HepG2 (cell line): ENCODE measurements around the gene OAF. TPM values are rescaled to one million over a fixed set of nuclear protein-coding genes. Genes with fewer than 3 reads are reported as not detected.

ENCODE experiments used
- ETV5 ChIP-seq: IDR thresholded peaks from 2 replicates; pipeline ENCODE4 v1.6.1; 2018; ENCODE audit warnings: missing biosample characterization, missing genetic modification reagents, inconsistent platforms, borderline replicate concordance
- FOXK2 ChIP-seq: fragments of 450-650 bp; IDR thresholded peaks from 2 replicates; pipeline ENCODE4 v1.6.1; 2016
- GATAD2A ChIP-seq: IDR thresholded peaks from 2 replicates; pipeline ENCODE4 v1.6.1; 2016
- HNF4A ChIP-seq: sonication (generic); formaldehyde crosslinking; IDR thresholded peaks from 2 replicates; pipeline ENCODE4 v1.4.0; 2020; ENCODE audit warnings: missing genetic modification reagents
- HNF4G ChIP-seq, 2 experiments: sonication (generic) in 1 of 2; formaldehyde crosslinking in 1 of 2; IDR thresholded peaks; 2 replicates each; pipeline versions ENCODE4 v1.4.0 to v1.6.1; 2011 to 2020; ENCODE audit warnings: borderline replicate concordance in 2 of 2, low read depth in 2 of 2, mild to moderate bottlenecking in 2 of 2, low read length in 1 of 2, missing genetic modification reagents in 1 of 2, moderate library complexity in 1 of 2
- ISL2 ChIP-seq: sonication (generic); formaldehyde crosslinking; IDR thresholded peaks from 2 replicates; pipeline ENCODE4 v1.5.0; 2020; ENCODE audit warnings: missing genetic modification reagents
- SAFB2 ChIP-seq: sonication (generic); formaldehyde crosslinking; IDR thresholded peaks from 2 replicates; pipeline ENCODE4 v1.5.1; 2020; ENCODE audit warnings: missing genetic modification reagents, low read depth, mild to moderate bottlenecking, borderline replicate concordance
- SOX13 ChIP-seq, 3 experiments: fragments of 450-650 bp in 1 of 3; sonication (generic) in 1 of 3; formaldehyde crosslinking in 1 of 3; IDR thresholded peaks in 2 of 3; conservative IDR thresholded peaks in 1 of 3; 2 replicates each; pipeline versions ENCODE4 v1.5.0 to v1.6.1; 2016 to 2020; ENCODE audit warnings: antibody characterized with exemption in 1 of 3, mild to moderate bottlenecking in 1 of 3, missing compliant biosample characterization in 1 of 3, missing genetic modification reagents in 1 of 3, moderate library complexity in 1 of 3
- SP4 ChIP-seq: sonication (generic); formaldehyde crosslinking; IDR thresholded peaks from 2 replicates; pipeline ENCODE4 v1.8.1; 2023; ENCODE audit warnings: mild to moderate bottlenecking, missing genetic modification reagents
- THYN1 ChIP-seq: sonication (generic); formaldehyde crosslinking; IDR thresholded peaks from 2 replicates; pipeline ENCODE4 v1.8.1; 2023; ENCODE audit warnings: low read depth, mild to moderate bottlenecking, moderate library complexity, missing genetic modification reagents, borderline replicate concordance
- ZBTB7A ChIP-seq: sonication (generic); formaldehyde crosslinking; IDR thresholded peaks from 2 replicates; pipeline ENCODE4 v1.8.0; 2022; ENCODE audit warnings: mild to moderate bottlenecking, missing genetic modification reagents
- ZNF441 ChIP-seq: sonication (generic); formaldehyde crosslinking; IDR thresholded peaks from 2 replicates; pipeline ENCODE4 v1.7.0; 2021; ENCODE audit warnings: missing genetic modification reagents, borderline replicate concordance
- polyA plus RNA-seq, 8 experiments: library from polyadenylated mRNA; depleted of rRNA in 3 of 8; stranded (reverse) in 7 of 8; unstranded in 1 of 8; fragments of >200 nt; fragmentation: Illumina TruSeq in 4 of 8; extraction: Trizol in 4 of 8; gene quantifications; 2 replicates each; pipeline versions ENCODE4 v1.2.1 to v1.2.3, GENCODE V29; 2011 to 2016; ENCODE audit warnings: low read depth in 4 of 8, missing spikeins in 1 of 8, mixed read lengths in 1 of 8; ENCODE audit not compliant: insufficient read depth in 1 of 8
- total RNA-seq, 5 experiments: library from RNA; depleted of rRNA; stranded (reverse); fragments of >200 nt; fragmentation: Illumina TruSeq; extraction: Trizol; gene quantifications; 2 replicates each; pipeline ENCODE4 v1.2.3, GENCODE V29; 2016; ENCODE audit warnings: low read depth in 1 of 5
- TF ChIP-seq, protein P1 (sequence below): fragments of 450-650 bp; IDR thresholded peaks from 2 replicates; pipeline ENCODE4 v1.6.1; 2017; ENCODE audit warnings: mild to moderate bottlenecking
- TF ChIP-seq, protein P2 (sequence below): IDR thresholded peaks from 2 replicates; pipeline ENCODE4 v1.4.0; 2020; ENCODE audit warnings: mild to moderate bottlenecking, missing genetic modification reagents
- TF ChIP-seq, protein P3 (sequence below): sonication (generic); formaldehyde crosslinking; IDR thresholded peaks from 2 replicates; pipeline ENCODE4 v1.4.0; 2020; ENCODE audit warnings: mild to moderate bottlenecking, missing genetic modification reagents
- TF ChIP-seq, protein P4 (sequence below): sonication (generic); formaldehyde crosslinking; IDR thresholded peaks from 2 replicates; pipeline ENCODE4 v1.9.0; 2021; ENCODE audit warnings: missing genetic modification reagents, borderline replicate concordance

OAF gene
- total and polyA plus RNA-seq, 2 of the 13 experiments (the other 11 are each of a cell fraction or from before 2014, with no cell fraction given), result 63.7 to 94.6 TPM

DNA sequence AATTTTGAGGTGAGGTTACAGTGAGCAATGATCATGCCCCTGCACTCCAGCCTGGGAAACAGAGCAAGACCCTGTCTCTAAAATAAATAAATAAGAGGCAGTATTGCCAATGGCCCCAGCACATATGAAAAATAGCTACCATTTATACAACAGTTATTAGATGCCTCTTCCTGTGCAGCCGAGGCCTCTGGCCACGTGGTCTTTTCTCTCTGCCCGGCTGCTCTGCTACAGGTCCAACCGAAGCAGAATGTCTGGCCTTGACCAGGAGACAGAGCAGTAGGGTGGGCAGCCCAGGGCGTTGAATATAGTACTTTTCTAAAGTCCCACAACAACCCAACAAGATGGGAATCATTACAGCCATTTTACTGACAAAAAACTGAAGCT, 12.4 kb upstream of the OAF start (continued):
- TF ChIP-seq, protein P1, sequence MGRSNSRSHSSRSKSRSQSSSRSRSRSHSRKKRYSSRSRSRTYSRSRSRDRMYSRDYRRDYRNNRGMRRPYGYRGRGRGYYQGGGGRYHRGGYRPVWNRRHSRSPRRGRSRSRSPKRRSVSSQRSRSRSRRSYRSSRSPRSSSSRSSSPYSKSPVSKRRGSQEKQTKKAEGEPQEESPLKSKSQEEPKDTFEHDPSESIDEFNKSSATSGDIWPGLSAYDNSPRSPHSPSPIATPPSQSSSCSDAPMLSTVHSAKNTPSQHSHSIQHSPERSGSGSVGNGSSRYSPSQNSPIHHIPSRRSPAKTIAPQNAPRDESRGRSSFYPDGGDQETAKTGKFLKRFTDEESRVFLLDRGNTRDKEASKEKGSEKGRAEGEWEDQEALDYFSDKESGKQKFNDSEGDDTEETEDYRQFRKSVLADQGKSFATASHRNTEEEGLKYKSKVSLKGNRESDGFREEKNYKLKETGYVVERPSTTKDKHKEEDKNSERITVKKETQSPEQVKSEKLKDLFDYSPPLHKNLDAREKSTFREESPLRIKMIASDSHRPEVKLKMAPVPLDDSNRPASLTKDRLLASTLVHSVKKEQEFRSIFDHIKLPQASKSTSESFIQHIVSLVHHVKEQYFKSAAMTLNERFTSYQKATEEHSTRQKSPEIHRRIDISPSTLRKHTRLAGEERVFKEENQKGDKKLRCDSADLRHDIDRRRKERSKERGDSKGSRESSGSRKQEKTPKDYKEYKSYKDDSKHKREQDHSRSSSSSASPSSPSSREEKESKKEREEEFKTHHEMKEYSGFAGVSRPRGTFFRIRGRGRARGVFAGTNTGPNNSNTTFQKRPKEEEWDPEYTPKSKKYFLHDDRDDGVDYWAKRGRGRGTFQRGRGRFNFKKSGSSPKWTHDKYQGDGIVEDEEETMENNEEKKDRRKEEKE, result no peak
- TF ChIP-seq, protein P2, sequence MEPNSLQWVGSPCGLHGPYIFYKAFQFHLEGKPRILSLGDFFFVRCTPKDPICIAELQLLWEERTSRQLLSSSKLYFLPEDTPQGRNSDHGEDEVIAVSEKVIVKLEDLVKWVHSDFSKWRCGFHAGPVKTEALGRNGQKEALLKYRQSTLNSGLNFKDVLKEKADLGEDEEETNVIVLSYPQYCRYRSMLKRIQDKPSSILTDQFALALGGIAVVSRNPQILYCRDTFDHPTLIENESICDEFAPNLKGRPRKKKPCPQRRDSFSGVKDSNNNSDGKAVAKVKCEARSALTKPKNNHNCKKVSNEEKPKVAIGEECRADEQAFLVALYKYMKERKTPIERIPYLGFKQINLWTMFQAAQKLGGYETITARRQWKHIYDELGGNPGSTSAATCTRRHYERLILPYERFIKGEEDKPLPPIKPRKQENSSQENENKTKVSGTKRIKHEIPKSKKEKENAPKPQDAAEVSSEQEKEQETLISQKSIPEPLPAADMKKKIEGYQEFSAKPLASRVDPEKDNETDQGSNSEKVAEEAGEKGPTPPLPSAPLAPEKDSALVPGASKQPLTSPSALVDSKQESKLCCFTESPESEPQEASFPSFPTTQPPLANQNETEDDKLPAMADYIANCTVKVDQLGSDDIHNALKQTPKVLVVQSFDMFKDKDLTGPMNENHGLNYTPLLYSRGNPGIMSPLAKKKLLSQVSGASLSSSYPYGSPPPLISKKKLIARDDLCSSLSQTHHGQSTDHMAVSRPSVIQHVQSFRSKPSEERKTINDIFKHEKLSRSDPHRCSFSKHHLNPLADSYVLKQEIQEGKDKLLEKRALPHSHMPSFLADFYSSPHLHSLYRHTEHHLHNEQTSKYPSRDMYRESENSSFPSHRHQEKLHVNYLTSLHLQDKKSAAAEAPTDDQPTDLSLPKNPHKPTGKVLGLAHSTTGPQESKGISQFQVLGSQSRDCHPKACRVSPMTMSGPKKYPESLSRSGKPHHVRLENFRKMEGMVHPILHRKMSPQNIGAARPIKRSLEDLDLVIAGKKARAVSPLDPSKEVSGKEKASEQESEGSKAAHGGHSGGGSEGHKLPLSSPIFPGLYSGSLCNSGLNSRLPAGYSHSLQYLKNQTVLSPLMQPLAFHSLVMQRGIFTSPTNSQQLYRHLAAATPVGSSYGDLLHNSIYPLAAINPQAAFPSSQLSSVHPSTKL, result no peak
- no peak for TF ChIP-seq HNF4A (CRISPR knock-in tag)
- no peak for TF ChIP-seq SOX13 (IDR thresholded peaks at IDR 0.05)
- TF ChIP-seq SOX13 (CRISPR knock-in tag; conservative IDR thresholded peaks at IDR 0.05 in 1 of 2, IDR thresholded peaks at IDR 0.05 in 1 of 2), result no peak
- no peak for TF ChIP-seq ETV5 (CRISPR knock-in tag)
- no peak for TF ChIP-seq ZBTB7A
- TF ChIP-seq, protein P3, sequence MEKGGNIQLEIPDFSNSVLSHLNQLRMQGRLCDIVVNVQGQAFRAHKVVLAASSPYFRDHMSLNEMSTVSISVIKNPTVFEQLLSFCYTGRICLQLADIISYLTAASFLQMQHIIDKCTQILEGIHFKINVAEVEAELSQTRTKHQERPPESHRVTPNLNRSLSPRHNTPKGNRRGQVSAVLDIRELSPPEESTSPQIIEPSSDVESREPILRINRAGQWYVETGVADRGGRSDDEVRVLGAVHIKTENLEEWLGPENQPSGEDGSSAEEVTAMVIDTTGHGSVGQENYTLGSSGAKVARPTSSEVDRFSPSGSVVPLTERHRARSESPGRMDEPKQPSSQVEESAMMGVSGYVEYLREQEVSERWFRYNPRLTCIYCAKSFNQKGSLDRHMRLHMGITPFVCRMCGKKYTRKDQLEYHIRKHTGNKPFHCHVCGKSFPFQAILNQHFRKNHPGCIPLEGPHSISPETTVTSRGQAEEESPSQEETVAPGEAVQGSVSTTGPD (CRISPR knock-in tag), result no peak
- TF ChIP-seq, protein P4, sequence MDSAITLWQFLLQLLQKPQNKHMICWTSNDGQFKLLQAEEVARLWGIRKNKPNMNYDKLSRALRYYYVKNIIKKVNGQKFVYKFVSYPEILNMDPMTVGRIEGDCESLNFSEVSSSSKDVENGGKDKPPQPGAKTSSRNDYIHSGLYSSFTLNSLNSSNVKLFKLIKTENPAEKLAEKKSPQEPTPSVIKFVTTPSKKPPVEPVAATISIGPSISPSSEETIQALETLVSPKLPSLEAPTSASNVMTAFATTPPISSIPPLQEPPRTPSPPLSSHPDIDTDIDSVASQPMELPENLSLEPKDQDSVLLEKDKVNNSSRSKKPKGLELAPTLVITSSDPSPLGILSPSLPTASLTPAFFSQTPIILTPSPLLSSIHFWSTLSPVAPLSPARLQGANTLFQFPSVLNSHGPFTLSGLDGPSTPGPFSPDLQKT (CRISPR knock-in tag), result no peak
- TF ChIP-seq GATAD2A (CRISPR knock-in tag), result peak; percentile 38; the same call in 1 of the 2 replicates
- TF ChIP-seq FOXK2, result no peak
- no peak for TF ChIP-seq ISL2 (CRISPR knock-in tag)
- no peak for TF ChIP-seq SP4
- TF ChIP-seq SAFB2 (CRISPR knock-in tag), result no peak
- no peak for TF ChIP-seq ZNF441 (CRISPR knock-in tag)
- TF ChIP-seq HNF4G (IDR thresholded peaks at IDR 0.05; ENCODE audit: borderline replicate concordance, low read depth, low read length), result no peak
- TF ChIP-seq HNF4G (CRISPR knock-in tag; IDR thresholded peaks at IDR 0.05; ENCODE audit: borderline replicate concordance, low read depth), result no peak
- TF ChIP-seq THYN1, result no peak
